ENCODE measurements around the gene HOOK2.
"Not testable (repeated sequence)": the region's sequence is repeated elsewhere in the genome, so short reads cannot be mapped to it uniquely, and the experiment has no call there.

The HOOK2 gene

DNA sequence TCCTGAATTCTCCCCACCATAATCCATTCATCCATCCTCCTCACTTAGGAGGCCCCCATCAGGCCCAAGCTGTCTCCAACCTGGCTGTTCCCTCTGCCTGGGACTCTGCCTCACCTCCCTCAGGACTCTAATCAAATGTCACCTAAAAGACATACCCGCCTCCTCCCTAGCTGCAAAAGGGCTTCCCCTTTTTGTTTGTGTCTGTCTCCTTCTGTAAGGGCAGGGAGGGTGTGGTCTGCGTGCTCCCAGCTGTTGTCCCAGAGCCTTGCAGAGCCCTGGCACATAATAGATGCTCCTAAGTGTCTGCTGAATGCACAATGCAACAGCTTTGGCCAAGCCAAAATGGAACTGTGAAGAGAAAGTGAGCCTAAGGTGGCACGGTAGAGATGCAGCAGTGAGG, 45.3 kb downstream of the HOOK2 start:
- DNase-seq = no peak
- in situ Hi-C loops (cut with HindIII; ENCODE audit: low pct_ligation_motif_present, low pct_unique_long_range_greater_than_20kb, low sequenced_read_pairs) = no loop called here

DNA sequence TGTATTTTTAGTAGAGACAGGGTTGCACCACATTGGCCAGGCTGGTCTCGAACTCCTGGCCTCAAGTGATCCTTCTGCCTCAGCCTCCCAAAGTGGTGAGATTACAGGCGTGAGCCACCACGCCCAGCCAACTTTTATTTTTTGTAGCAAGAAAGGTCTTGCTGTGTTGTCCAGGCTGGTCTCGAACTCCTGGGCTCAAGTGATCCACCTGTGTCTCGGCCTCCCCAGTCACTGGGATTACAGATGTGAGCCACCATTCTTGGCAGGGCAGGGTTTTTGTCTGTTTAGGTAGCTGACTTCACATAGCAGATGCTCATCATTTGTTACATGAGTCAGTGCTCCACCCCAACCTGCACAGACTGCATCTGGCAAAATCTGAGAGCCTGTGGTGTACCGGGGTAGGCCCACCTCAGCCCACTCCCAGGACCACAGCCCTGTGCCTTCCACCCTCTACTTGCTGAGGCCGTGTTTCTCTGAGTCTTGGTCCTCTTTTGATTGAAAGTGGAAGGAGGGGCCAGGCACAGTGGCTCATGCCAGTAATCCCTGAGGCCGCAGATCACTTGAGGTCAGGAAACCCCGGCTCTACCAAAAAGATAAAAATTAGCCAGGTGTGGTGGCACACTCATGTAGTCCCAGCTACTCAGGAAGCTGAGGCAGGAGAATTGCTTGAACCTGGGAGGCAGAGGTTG, 47.5 kb downstream of the HOOK2 start:
- no peak for DNase-seq
- in situ Hi-C loops (cut with HindIII; ENCODE audit: low pct_ligation_motif_present, low pct_unique_long_range_greater_than_20kb, low sequenced_read_pairs) = no loop called here

DNA sequence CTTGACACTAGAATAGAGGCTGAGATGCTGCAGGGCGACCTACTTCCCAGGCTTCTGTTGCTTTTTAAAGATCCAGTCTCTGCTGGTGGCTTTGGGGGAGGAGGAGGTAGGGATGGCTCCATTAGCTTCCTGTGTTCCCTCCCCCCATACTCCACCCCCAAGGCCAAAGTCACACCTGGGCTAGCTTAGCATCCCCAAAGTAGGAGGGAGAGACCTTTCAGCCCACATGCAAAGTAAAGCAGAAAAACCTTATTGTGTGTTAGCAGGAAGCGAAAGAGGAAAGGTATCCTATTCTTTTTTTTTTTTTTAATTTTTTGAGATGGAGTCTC, 48.4 kb downstream of the HOOK2 start:
- in situ Hi-C loops (cut with HindIII; ENCODE audit: low pct_ligation_motif_present, low pct_unique_long_range_greater_than_20kb, low sequenced_read_pairs) = no loop called here
- DNase-seq = no peak

DNA sequence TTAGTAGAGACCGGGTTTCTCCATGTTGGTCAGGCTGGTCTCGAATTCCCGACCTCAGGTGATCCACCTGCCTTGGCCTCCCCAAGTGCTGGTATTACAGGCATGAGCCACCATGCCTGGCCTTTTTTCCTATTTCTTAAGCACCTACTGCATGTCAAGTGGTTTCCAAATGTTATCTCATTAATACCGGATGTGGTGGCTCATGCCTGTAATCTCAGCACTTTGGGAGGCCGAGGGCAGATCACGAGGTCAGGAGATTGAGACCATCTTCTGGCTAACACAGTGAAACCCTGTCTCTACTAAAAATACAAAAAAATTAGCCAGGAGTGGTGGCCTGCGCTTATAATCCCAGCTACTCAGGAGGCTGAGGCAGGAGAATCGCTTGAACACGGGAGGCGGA, 49.7 kb downstream of the HOOK2 start:
- in situ Hi-C loops (cut with HindIII; ENCODE audit: low pct_ligation_motif_present, low pct_unique_long_range_greater_than_20kb, low sequenced_read_pairs); DNase-seq: not testable (repeated sequence)

DNA sequence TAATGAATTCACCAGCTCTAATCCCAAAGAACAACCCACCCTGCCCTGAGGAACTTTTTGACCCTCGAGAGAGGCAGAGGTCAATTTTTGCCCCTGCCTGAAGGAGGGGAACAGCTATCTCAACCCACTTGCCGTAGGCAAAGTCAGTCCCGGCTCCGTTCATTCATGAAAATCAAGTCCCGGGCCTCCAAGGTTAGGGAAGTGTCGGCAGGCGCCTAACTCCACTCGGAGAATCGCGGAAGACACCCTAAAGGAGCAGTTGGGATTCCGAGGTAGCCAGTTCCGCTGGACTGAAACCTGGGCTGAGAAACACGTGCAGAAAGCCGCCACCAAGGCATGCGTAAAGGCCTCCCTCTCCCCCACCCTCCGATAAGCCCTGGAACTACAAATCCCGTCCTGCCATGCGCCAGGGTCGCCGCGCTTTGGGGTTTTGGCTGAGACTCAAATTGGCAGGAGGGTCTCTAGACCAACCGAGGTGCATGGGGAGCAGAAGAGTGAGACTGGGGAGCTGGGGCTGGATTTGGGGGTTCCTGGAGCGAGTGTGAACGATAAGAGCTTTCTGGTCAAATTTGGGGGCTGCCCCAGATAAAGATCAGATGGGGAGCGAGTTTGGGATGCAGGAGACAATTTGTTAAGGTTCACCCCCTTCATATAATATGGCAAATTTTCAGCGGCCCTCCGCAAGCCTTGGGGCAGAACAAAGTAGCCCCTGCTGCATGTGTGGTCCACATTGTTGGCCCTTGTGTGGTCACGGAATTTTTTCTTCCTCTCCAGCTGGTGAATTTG, 51.5 kb downstream of the HOOK2 start, which contains the start of gene TNPO2:
TSS of gene TNPO2 (minus strand) at position 292 of the 786 bp plus-strand sequence. CDS start 2,955 bp downstream, outside the sequence.
- peak; percentile 67 for DNase-seq
- in situ Hi-C loops (cut with HindIII; ENCODE audit: low pct_ligation_motif_present, low pct_unique_long_range_greater_than_20kb, low sequenced_read_pairs) = no loop called here

DNA sequence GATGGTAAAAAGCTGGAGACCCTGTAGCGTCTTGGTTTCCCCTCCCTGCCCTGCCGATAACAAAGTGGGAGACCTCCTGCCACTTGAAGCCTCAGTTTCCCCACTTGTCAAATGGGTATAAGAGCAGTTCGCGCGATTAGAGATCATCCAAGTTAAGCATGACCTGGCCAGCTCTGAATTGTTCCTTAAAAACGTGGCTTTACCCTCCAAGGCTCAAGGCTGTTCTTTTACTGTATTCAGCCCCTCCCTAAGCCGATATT, 52.0 kb downstream of the HOOK2 start:
- peak; percentile 32 for DNase-seq
- in situ Hi-C loops (cut with HindIII; ENCODE audit: low pct_ligation_motif_present, low pct_unique_long_range_greater_than_20kb, low sequenced_read_pairs) = no loop called here

DNA sequence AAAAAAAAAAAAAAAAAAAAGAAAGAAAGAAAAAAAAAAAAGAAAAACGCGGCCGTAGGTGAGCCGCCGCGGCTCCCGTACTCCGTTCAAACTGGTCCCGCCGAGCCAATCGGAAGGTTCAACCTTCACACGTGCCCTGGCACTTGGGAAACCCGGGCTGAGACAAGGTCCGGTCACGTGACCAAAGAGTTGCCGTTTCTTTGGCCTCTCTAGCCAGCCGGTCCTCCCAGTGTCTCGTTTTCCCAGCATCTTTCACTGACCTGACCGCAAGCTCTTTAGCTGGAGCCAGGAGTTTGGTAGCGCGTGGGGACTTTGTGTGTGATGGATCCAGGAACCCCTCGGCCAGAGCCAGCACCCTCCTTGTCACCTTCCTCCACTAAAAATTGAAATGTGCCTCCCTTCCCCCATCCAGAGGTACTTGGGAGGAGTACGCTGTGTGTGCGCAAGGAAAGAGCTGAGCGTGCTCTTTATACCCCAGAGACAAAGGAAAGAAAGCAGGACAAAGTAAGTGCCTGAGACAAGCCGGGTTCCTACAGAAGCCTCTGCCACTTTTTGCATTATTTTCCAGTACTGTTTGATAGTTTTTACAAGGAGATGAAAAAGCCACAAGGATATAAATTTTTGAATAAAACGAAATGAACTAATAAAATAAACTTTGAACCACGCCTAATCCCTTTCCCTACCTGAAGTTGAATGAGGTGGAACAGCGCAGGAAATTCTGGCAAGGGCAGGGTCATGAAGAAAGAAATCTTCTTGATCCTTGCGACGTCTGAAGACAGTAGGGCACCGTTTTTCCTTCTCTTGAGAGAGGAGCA, 52.6 kb downstream of the HOOK2 start:
- DNase-seq = peak; percentile 98
- in situ Hi-C loops (cut with HindIII; ENCODE audit: low pct_ligation_motif_present, low pct_unique_long_range_greater_than_20kb, low sequenced_read_pairs) = no loop called here

DNA sequence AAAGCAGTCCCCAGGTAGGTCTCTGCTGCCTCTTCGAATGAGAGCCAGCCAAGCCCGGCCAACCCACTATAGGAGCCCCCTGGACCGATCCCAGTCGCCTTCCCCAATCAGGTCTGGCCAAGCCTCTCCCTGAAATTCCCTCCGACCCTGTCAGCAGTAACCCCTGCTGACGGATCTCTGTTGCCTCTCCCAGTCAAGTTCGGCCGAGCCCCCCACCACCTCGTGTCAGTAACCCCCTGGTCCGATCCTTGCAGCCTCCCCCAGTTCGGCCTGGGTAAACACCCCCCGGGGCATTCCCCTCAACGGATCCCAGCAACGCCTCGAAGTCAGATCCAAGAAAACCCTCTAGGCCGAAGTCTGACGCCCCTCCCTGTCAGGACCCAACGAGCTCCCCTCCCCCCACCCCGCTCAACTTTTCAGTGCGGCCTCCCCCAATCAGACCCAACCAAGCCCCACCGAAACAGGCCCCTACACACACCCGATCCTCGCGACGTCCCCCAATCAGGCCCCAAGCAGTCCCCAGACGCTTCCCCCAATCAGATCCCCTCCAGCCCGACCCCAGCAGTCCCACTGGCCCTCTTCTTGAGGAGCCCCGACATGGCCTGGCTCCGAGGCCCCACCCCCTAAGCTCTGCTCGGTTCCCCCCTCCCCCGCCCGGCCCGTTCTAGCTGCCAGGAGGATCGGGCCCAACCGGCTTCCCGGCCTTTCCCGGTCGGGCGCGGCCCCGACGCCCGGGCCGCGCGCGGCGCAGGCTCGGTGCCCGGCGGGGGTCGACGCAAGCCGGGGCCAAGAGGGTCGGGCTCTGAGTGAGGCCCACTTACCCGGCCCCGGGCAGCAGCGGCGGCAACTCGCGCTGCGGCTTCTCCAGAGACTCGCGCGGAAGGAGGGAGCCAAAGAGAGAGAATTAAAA, 53.4 kb downstream of the HOOK2 start:
- DNase-seq = peak; percentile 47
- in situ Hi-C loops (cut with HindIII; ENCODE audit: low pct_ligation_motif_present, low pct_unique_long_range_greater_than_20kb, low sequenced_read_pairs) = no loop called here

DNA sequence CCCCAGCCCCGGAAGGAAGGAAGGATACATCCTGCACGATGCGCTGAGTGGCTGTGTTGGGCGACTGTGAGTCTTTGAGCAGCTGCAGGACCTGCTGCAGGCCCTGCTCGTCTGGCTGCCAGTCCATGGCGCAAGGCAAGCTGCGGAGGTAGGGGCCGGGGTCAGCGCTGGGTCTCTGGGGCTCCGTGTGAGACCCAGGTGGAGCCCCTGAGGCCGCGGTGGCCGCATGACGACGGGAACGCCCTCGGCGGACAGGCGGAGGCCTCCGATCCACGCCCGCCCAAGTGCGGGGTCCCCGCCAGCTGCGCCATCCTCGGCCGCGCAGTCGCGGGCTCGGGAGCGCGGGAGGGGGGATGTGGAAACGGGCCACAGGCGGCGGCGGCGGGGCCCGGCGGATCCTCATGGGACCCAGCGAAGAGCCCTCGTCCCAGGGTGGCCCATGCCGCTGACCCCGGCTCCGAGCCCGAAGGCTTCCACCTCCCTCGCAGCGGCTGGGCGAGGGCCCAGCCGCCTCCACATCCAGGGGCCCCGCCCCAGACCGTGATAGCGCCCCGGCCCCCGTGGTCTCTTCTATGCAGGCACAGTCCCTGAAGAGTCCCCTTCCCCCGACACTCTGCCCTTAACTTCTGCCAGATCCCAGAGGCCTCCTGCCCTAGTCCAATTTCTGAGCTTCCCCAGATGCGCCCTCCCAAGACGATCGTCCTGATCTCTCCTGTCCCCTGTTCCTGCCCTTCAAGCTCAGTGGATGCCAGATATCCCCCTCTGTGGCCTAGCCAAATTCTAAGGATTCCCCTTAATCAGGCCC, 54.3 kb downstream of the HOOK2 start:
- in situ Hi-C loops (cut with HindIII; ENCODE audit: low pct_ligation_motif_present, low pct_unique_long_range_greater_than_20kb, low sequenced_read_pairs) = no loop called here
- no peak for DNase-seq

DNA sequence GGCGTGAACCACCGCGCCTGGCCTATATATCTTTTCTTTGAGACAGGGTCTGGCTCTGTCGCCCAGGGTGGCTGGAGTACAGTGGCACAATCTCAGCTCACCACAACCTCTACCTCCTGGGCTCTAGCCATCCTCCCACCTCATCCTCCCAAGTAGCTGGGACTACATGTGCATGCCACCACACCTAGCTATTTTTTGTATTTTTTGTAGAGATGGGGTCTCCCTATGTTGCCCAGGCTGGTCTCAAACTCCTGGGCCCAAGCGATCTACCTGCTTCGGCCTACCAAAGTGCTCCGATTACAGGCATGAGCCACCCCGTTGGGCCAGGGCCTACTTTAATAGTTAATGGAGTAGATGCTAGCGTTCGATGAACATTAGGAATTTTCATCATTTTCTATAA, 55.1 kb downstream of the HOOK2 start:
- DNase-seq = no peak
- in situ Hi-C loops (cut with HindIII; ENCODE audit: low pct_ligation_motif_present, low pct_unique_long_range_greater_than_20kb, low sequenced_read_pairs) = no loop called here

DNA sequence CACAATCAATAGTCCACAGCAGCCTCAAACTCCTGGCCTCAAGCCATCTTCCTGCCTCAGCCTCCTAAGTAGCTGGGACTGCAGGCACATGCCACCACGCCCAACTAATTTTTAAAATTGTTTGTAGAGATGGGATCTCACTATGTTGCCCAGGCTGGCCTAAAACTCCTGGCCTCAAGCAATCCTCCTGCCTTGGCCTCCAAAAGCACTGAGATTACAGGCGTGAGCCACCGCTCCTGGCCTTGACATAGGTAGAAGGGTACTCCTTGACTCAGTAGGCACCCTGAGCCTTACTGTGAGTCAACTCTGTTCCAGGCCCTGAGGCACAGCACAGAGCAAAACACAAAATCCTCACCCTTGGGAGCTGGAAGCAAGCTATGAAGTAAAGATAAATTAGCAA, 59.4 kb downstream of the HOOK2 start:
- in situ Hi-C loops (cut with HindIII; ENCODE audit: low pct_ligation_motif_present, low pct_unique_long_range_greater_than_20kb, low sequenced_read_pairs) = no loop called here
- no peak for DNase-seq

DNA sequence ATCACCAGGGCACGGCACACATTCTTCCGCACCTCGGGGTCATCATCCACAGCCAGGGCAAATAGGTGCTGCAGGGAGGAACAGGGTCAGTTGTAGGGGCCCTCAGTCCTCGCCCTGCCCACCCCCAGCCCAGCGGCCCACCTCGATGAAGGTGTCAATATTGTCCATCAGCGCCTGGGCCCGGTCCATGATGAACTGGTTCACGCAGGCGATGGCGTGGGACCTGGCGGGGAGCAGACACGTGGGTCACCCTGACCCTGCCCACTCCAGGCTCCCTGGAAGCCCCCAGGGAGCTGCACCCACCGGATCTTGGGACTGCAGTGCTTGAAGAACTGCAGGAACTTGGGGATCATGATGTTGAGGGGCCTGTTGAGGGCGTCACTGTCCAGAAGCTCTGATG, 60.2 kb downstream of the HOOK2 start:
- no peak for DNase-seq
- in situ Hi-C loops (cut with HindIII; ENCODE audit: low pct_ligation_motif_present, low pct_unique_long_range_greater_than_20kb, low sequenced_read_pairs) = no loop called here

DNA sequence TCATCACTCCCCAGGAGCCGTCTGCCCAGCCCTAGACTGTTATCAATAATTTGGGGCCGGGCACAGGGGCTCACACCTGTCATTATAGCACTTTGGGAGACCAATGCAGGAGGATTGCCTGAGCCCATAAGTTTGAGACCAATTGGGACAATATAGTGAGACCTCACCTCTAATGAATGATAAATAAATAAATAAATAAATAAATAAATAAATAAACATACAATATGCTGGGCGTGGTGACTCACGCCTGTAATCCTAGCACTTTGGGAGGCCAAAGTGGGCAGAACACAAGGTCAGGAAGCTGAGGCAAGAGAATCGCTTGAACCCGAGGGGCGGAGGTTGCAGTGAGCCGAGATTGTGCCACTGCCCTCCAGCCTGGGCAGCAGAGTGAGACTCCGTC, 62.0 kb downstream of the HOOK2 start:
- in situ Hi-C loops (cut with HindIII; ENCODE audit: low pct_ligation_motif_present, low pct_unique_long_range_greater_than_20kb, low sequenced_read_pairs); DNase-seq: not testable (repeated sequence)

Measured in ACHN (cell line).